ENCODE measurements around the gene AGPAT3.
A peak's percentile ranks its signal among the peaks of the same experiment; 100 is the strongest.
"Not testable (repeated sequence)": the region's sequence is repeated elsewhere in the genome, so short reads cannot be mapped to it uniquely, and the experiment has no call there.

The AGPAT3 gene, protein sequence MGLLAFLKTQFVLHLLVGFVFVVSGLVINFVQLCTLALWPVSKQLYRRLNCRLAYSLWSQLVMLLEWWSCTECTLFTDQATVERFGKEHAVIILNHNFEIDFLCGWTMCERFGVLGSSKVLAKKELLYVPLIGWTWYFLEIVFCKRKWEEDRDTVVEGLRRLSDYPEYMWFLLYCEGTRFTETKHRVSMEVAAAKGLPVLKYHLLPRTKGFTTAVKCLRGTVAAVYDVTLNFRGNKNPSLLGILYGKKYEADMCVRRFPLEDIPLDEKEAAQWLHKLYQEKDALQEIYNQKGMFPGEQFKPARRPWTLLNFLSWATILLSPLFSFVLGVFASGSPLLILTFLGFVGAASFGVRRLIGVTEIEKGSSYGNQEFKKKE

DNA sequence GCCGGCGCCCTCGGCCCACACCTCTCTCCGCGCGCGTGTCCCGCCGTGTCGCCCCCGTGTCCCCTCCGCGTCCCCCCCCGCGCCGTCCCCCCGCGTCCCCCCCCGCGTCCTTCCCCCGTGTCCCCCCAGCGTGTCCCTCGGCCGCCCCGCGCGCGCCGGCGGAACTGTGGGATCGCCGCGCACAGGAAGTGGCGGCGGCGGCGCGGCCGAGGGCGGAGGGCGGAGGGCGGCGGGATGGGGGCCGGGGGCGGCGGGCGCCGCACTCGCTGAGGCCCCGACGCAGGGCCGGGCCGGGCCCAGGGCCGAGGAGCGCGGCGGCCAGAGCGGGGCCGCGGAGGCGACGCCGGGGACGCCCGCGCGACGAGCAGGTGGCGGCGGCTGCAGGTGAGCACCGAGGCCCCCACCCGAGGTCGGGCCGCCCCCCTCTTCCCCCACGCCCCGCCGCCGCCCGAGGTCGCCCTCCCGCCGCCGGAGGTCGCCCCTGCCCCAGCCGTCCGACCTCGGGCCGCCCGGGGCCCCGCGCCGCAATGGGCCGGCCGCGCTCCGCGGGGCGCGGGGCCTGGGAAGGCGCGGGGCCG is at the start of gene AGPAT3:
Gene AGPAT3, plus strand, starts transcription at position 262 of the 578 bp plus-strand sequence. CDS start 94,459 bp downstream, outside the sequence.
- DNase-seq, result no peak

DNA sequence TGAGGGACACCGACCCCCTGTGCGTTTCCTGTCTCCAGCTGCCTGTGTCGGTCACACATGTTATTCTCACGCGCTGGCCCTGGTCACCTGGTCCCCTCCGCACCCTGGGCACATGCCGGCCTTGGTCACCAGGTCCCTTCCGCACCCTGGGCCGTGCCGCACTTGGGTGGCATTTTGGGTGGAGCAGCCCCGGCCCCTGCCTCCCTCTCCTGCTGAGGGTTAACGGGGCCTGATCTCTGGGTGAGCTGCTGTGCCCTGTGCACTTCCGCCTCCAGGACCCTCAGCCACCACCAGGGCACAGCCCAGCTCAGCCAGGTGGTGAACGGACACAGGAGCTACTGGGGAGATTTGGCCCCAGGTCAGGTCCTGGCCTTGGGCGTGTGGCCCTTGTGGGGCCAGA is 49.0 kb upstream of the AGPAT3 start:
- no peak for DNase-seq

DNA sequence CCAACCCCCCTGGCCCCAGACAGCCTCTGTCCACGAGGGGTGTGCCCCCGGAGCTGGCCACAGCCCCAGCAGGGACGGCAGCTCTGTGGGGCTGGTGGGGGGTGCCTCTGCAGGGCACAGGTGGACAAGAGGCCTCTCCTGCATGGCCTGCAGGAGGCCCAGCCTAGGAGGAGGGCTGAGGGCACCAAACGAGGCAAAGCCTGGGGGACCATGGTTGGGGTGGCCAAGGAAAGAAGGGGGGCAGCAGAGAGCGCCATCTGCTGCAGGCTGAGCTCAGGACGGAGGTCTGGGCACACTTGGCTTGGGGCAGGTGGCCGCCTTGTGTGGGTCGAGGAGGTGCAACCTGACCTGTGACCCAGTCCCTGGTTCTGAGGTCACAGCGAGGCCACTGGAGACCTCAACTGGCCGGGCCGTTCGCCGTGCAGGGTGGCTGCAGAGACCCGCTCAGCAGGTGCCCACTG is 48.4 kb upstream of the AGPAT3 start:
- DNase-seq, result no peak

DNA sequence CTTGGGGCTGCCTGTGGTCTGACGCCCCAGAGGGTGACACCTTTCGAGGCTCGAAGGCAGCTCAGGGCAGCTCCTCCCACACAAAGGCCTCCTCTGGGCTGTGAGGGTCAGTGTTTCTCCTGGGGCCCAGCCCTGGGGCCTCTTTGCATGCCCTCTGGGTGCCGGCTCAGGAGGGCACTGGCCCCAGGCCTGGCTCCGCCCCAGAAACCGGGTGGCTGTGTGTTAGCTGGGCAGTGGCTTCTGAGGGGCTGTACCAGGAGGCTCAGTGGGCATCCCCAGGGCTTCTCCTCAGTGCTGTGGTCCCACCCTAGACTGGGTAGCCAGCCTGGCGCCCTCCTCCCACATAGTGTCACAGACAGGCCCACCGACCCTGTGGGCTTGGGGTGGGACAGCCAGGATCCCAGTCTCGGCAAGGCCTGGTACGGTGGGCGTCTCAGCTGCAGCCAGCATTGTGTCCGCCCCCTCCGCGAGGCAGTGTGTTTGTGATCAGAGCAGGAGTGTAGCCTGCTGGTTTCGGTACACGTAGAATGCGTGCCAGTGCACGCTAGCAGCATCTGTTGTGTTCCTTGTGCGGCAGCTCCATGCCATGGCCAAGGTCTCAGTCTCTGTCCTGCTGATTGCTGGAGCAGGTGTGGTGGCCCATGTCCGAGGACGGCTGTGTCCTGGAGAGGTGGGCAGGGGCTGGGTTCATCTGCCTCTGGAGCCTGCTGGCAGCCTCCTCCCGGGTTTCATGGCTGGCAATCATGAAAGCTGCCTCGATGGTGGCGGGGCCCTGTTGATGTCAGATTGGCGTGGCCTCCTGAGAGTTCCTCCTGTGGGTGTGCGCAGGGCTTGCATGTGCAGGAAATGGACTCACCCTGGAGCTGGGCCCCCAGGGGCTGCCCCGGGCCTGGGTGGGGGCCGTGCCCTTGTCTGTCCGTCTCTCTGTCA is 47.6 kb upstream of the AGPAT3 start:
- DNase-seq, result no peak

DNA sequence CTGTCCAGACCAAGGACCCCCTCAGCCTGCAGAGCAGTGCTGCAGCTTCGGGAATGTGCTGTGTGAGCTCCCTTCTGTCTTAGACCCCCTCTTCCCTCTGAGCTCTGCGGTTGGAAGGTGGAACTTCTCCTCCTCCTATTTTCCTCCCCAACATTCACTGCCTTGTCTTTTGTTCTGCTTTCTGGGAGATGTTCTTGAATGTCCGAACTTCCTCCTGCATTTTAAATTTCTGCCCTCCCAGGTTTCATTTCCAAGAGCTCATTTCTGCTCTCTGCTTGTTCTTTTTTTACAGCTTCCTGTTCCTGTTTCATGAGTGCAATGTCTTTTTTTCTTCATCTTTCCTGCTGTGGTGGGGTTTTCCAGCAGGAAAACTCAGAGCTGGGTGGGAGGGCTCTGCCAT is 46.3 kb upstream of the AGPAT3 start:
- peak; percentile 52 for DNase-seq

DNA sequence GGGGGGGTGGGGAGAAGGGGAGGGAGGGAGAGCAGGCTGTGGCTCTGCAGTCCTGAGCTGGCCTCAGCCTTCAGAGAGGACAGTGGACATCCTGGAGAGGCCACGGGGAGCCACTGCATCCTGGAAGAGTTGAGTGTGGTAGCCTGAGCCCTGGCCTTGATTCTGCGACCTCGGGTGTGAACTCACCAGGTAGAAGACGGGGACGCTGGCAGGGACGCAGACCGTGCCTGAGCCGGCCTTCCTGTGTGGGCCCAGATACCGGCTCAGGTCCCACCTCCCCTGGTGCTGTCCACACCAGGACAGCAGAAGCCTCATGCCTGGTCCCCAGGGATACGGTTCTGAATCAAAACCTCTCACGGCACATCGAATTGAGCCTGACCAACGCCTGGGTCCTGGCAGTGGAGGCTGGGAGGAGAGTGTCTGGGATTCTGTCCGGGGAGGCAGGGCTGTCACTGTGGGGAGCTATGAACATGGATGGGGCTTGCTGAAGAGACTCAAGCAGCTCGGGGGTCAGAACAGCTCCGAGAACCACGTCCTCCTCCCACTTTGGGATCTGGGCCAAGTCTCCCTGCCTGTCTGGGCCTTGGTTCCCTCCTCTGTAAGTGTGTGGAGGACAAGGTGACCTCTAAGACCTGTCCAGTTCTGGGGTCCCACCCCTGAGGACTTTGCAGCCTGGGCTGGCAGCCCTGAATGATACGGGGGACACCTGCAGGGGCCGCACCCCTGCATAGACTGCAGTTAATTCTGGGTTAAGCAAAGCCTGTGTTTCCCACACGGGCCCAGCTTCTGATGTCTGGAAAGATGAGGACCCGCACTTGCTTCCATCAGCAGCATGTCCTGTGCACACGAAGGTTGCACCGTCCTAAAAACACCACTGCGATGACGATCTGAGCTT is 45.3 kb upstream of the AGPAT3 start:
- no peak for DNase-seq

DNA sequence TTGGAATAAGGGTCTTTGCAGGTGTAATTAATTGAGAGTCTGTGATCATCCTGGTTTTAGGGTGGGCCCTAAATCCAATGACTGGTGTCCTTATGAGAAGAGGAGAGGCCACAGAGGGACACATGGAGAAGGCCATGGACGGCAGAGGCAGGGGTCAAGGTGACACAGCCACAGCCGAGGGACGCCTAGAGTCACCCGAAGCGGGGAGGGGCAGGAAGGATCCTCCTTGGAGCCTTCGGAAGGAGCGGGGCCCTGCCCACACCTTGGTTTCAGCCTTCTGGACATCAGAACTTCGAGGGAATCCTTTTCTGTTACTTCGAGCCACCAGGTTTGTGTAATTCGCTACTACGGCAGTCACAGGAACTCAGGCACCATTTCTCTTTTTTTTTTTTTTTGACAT is 44.6 kb upstream of the AGPAT3 start:
- DNase-seq, result no peak

DNA sequence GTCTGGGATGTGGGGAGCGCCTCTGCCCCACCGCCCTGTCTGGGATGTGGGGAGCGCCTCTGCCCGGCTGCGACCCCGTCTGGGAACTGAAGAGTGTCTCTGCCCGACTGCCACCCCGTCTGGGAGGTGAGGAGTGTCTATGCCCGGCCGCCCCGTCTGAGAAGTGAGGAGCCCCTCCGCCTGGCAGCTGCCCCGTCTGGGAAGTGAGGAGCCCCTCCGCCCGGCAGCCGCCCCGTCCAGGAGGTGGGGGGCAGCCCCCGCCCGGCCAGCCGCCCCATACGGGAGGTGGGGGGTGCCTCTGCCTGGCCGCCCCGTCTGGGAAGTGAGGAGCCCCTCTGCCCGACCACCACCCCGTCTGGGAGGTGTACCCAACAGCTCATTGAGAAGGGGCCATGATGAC is 42.9 kb upstream of the AGPAT3 start:
- DNase-seq, result not testable (repeated sequence)

DNA sequence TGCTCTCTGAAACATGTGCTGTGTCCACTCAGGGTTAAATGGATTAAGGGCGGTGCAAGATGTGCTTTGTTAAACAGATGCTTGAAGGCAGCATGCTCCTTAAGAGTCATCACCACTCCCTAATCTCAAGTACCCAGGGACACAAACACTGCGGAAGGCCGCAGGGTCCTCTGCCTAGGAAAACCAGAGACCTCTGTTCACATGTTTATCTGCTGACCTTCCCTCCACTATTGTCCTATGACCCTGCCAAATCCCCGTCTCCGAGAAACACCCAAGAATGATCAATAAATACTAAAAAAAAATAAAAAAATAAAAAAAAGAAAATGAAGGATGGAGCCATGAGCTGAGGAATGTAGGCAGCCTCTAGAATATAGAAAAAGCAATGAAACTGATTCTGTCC is 42.3 kb upstream of the AGPAT3 start:
- not testable (repeated sequence) for DNase-seq

DNA sequence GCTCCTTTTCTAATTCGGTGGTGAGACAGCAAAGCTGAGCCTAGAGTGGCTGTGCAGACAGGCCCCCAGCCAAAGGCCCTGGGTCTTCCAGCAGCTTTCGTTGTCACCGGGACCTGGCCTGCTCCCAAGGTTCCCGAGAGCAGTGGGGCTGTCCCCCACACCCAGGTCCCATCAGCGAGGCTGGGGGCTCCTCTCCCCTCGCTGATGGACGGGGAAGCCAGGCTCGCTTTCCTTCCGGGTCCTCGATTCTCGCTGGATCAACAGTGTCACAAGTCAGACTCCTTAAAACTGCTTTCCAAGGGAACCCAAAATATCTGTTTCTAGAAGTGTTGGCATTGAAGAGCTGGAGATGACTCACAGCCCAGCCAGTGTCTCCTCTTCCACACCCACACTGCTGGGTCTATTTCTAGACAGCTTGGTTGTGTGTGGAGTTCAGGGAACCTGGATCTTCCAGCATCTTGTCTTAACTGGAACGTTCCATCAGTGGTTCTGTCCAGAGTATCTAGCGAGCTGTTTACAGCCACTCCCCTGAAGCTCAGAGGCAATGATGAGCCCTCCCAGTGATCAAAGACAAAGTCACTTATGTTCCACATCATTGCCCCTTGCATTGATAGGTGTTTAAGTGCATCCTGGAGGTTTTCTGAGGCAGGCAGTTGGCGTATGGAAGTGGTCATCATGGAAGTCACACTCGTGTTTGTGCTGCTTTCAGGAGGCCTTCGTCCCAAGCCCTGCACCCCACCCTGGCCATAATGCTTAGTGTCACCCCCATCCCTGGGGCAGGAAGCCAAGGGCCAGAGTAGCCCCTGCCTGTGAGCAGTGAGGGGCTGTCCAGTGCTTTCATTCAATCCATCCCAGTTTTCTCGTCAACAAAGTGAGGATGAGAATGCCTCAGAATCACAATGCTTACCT is 40.4 kb upstream of the AGPAT3 start:
- no peak for DNase-seq

DNA sequence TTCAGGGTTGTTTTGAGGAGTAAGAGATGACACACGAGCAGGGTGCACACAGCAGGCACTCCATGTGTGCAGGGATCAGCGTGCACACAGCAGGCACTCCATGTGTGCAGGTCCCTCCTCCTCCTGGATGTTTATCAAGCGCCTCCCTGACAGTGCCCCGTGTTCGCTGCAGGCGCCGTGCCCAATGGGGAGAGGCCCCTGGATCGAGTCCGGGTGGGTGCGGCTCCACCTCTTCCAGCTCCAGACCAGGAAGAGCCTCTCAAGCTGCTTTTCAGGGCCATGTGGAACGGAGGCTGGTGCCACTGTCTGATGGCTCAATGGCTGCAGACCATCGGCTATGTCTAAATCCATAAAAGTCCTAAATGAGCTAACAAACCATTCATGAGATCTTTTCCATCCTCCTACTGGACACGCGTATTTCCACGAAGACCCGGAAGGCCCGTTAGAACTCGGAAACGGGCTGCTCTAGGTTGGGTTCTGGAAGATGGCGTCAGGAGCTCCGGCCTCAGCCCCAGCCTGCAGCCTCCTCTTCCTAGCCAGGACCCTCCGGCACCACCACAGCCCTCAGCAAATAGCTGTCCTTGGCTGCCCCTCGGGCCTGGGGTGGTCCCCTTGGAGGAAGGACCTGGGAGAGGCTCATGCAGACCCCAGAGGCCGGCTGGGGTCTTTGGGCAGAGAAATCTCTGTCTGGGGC is 39.6 kb upstream of the AGPAT3 start:
- DNase-seq, result no peak

DNA sequence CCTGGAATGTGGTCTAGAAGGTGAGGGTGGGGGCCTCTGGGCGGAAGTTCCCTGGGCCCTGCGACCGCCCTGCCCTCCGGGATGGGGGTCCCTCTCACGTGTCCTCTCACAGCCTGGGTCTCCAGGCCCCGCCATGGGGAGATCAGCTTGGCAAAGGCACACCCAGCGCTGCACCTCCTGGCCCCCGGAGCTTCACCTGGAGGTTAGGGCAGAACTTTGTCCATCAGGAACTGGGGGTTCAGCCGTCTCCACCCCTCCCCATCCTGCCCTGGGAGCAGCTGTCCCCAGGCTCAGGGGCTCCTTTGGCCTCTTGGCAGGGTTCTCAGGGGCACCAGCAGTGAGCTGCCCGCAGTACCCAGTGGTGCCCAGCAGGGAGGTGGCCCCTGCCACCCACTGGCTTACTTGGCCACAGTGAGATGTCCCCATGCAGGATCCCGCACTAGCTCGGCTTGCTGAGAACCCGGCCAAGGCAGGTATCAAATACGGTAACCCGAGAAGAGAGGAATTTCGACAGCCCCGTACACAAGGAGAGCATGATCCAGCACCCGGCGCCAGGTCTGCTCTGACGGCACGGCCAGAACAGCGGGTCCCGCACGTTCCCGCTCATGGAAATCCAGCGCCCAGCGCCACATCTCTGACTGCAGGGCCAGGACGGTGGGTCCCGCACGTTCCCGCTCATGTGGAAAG is 38.9 kb upstream of the AGPAT3 start:
- no peak for DNase-seq

DNA sequence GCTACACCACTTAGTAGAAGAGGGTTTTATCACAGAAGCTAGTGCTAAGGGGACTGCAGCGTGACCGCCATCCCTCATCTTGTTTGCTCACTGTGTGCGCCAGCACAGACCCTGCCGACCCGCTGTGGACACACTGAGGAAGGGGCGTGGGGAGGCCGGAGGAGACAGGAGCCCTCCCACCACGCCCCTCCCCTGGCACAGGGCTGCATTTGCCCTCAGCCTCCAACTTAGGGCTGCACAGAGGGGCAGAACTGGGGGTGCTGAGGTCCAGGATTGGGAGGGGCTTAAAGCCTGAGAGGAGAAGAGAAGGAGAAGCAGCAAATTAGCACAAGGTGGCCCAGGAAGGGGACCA is 38.4 kb upstream of the AGPAT3 start:
- no peak for DNase-seq

DNA sequence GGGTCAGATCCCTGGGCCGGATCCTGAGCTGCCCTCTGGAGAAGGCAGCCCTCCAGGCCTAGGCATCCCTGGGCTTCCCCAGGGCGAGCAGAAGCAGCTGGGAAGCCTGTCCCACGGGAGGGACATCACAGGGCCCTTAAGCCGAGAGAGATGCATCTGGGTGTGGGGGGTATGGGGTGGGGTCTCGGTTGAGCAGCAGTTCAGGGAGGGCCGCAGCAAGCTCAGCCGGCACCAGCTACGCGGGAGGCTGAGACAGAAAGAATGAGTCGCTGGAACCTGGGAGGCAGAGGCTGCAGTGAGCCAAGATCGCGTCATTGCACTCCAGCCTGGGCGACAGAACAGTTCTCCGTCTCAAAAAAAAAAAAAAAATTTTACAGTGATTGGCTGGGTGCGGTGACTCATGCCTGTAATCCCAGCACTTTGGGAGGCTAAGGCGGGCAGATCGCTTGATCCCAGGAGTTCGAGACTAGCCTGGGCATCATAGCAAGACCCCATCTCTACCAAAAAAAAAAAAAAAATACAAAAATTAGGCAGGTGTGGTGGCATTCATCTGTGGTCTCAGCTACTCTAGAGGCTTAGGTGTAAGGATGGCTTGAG is 37.9 kb upstream of the AGPAT3 start:
- no peak for DNase-seq

DNA sequence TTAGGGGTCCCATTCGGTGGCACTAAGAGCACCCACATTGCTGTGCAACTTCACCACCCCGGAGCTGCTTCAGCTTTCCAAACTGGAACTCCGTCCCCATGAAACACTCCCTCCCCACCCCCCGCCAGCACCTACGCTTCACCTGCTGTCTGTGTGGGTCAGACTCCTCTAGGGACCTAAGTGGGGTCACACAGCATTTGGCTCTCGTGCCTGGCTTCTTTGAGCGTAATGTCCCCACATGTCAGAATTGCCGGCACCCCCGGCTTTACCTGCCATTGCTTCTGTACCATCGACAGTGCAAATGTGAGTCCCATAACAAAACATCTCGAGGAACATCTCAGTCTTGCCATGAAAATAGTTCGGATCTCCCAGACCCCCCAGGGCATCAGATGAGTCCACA is 35.9 kb upstream of the AGPAT3 start:
- DNase-seq, result no peak

DNA sequence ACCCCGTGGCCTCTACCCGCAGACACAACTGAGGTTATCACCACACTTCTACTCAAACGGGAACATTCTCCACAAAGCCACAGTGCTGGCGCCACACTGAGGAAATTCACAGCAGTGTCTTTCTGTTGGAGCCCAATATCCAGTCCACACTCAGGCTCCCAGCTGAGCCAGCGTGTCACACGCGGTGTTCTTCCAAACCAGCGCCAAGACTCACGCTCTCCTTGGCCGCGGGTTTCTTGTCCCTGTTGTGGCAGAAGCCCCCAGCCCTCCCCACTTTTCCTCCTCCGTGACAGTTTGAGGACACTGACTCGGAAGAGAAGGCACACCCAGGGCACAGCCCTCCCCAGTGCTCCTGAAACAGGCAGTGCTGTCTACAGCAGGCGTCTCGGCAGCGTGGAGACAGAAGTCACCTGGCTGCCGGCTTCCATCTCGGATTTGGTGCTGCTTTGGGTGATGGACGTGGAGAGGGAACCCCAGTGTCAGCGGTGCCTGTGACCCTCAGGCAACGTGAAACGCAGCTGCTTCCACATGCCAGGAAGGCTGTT is 35.4 kb upstream of the AGPAT3 start:
- DNase-seq, result no peak

DNA sequence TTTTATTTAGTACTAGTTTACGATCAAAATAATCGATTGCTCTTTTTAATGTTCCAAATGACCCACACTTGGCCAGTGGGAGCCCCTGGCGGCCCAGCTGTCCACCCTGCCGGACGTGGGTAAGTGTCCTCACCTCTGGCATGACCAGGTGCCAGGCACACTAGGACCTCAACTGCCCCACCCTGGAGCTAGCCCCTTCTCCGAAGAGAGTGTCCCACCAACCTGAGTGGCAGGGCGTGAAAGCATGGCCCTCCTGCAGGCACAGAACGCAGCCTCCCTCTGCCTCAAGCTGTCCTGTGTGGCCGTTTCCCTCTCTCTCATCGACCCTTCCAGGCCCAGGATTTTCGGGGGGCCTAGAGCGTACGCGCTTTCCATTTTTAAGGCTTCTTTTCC is 32.9 kb upstream of the AGPAT3 start:
- no peak for DNase-seq

DNA sequence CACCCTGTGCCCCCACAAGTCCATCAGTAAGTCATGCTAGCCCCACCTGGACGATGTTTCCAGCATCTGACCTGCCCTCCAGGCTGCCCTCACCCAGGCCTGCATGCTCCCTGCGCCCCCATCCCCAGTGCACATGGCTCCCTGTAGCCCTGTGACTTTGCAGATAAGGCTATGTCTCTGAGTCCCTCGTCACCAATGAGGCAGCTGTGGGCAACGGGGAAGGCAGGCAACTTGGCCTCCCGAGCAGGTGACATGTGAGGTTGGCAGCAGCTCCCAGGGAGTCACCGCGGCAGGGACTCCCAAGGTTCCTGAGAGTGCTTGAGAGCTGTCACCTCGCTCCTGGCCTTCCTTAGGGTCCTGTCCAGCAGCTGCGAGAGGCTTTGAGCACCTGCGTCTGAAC is 32.4 kb upstream of the AGPAT3 start:
- DNase-seq, result no peak

DNA sequence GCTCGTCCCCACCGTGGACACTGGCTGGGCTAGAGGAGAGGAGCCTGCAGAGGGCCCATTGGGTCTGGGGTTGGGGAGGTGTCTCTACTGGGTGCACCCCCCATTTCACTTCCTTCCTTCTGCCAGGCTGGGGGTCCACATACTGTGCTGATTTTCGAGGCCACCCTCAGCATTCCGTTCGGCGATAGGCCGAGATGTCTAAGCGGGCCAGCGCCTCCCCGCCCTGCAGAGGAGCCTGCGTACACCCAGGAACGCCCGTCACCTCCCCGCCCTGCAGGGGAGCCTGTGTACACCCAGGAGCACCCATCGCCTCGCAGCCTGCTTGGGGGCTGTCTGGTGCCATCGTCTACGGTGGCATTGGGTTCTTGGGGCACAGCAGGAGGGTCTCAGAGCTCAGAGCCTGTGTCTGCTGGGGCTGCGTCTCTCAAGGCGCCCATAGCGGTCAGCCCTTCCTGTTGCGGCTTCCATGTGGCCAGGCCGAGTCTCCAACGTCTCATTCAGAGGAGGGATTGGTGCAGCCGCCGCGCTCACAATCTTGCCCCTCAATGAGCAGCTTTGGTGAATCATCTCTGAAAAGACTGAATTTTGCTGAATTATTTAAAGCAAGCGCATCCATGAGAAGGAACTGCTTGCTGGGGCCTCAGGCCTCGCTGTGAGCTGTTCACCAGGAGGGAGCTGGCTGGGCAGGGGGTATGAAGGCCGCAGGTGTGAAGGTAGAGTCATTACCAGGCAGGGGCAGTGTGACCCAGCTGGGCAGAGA is 30.7 kb upstream of the AGPAT3 start:
- peak; percentile 40 for DNase-seq
